ENCODE results near the gene PLCB2.

PLCB2 gene

GRCh38 chr15:40307421-40308211 is at the start of gene PLCB2:
Gene PLCB2, minus strand, starts transcription at chr15:40307935. Its CDS starts 263 bp downstream, at chr15:40307672.
- peak; percentile 62 for DNase-seq (ENCODE audit: low spot score)

GRCh38 chr15:40357246-40357645 is 49.5 kb upstream of the PLCB2 start:
- DNase-seq (ENCODE audit: low spot score) = no peak

- no peak for DNase-seq (ENCODE audit: low spot score)
Measured at GRCh38 chr15:40355976-40356585, 48.3 kb upstream of the PLCB2 start.

- DNase-seq (ENCODE audit: low spot score) = peak; percentile 72
Measured at GRCh38 chr15:40354408-40355171, 46.9 kb upstream of the PLCB2 start.

GRCh38 chr15:40353697-40354096 is 46.0 kb upstream of the PLCB2 start:
- DNase-seq (ENCODE audit: low spot score) = no peak

- DNase-seq (ENCODE audit: low spot score) = no peak
Measured at GRCh38 chr15:40352281-40352901, 44.7 kb upstream of the PLCB2 start.

GRCh38 chr15:40349163-40349562 is 41.4 kb upstream of the PLCB2 start:
- DNase-seq (ENCODE audit: low spot score) = no peak

GRCh38 chr15:40348474-40348870 is 40.7 kb upstream of the PLCB2 start:
- no peak for DNase-seq (ENCODE audit: low spot score)

- no peak for DNase-seq (ENCODE audit: low spot score)
Measured at GRCh38 chr15:40347559-40348473, 40.1 kb upstream of the PLCB2 start.

- no peak for DNase-seq (ENCODE audit: low spot score)
Measured at GRCh38 chr15:40346579-40347558, 39.1 kb upstream of the PLCB2 start.

GRCh38 chr15:40345867-40346578 is 38.3 kb upstream of the PLCB2 start:
- no peak for DNase-seq (ENCODE audit: low spot score)

GRCh38 chr15:40345225-40345866 is 37.6 kb upstream of the PLCB2 start:
- DNase-seq (ENCODE audit: low spot score) = no peak

GRCh38 chr15:40344631-40345120 is 36.9 kb upstream of the PLCB2 start:
- peak; percentile 86 for DNase-seq (ENCODE audit: low spot score)

GRCh38 chr15:40344217-40344616 is 36.5 kb upstream of the PLCB2 start:
- DNase-seq (ENCODE audit: low spot score) = no peak

- DNase-seq (ENCODE audit: low spot score) = no peak
Measured at GRCh38 chr15:40343512-40343911, 35.8 kb upstream of the PLCB2 start.

GRCh38 chr15:40342416-40343320 is 34.9 kb upstream of the PLCB2 start:
- DNase-seq (ENCODE audit: low spot score) = no peak

- peak; percentile 92 for DNase-seq (ENCODE audit: low spot score)
Measured at GRCh38 chr15:40340740-40341400, 33.1 kb upstream of the PLCB2 start, which contains the start of gene CCDC9B. Gene CCDC9B, minus strand, starts transcription at chr15:40340939. Its CDS starts 120 bp downstream, at chr15:40340819.

All from Ammon's horn (tissue), 1 donor.